Fibroblast of skin of scalp (primary cell): ENCODE results near the gene ADAM22.

Experiments used
- DNase-seq: peaks from one replicate; pipeline ENCODE4 v3.0.0-alpha.2; 2013

Gene ADAM22

GRCh38 chr7:88169717-88170320 lies 235.8 kb downstream of the ADAM22 start:
- DNase-seq = peak; percentile 22

- DNase-seq = no peak
Observed at GRCh38 chr7:88172842-88173241, 238.8 kb downstream of the ADAM22 start.

GRCh38 chr7:88176190-88176589 lies 242.1 kb downstream of the ADAM22 start:
- no peak for DNase-seq

- DNase-seq = no peak
Observed at GRCh38 chr7:88183051-88183450, 249.0 kb downstream of the ADAM22 start.

GRCh38 chr7:88184848-88185304 lies 250.8 kb downstream of the ADAM22 start:
- DNase-seq = peak; percentile 7

- DNase-seq = no peak
Observed at GRCh38 chr7:88185650-88186049, 251.6 kb downstream of the ADAM22 start.

GRCh38 chr7:88191911-88192310 lies 257.9 kb downstream of the ADAM22 start:
- DNase-seq = no peak

- no peak for DNase-seq
Observed at GRCh38 chr7:88200261-88200660, 266.2 kb downstream of the ADAM22 start.

- DNase-seq = no peak
Observed at GRCh38 chr7:88200789-88201188, 266.7 kb downstream of the ADAM22 start.

GRCh38 chr7:88201305-88201704 lies 267.3 kb downstream of the ADAM22 start:
- no peak for DNase-seq

GRCh38 chr7:88202278-88202677 lies 268.2 kb downstream of the ADAM22 start:
- DNase-seq = no peak

GRCh38 chr7:88202799-88203198 lies 268.7 kb downstream of the ADAM22 start:
- DNase-seq = no peak

GRCh38 chr7:88203401-88203800 lies 269.4 kb downstream of the ADAM22 start:
- DNase-seq = no peak

GRCh38 chr7:88204525-88205110 lies 270.6 kb downstream of the ADAM22 start:
- no peak for DNase-seq

- no peak for DNase-seq
Observed at GRCh38 chr7:88205179-88205578, 271.1 kb downstream of the ADAM22 start.

GRCh38 chr7:88206254-88206653 lies 272.2 kb downstream of the ADAM22 start:
- DNase-seq = no peak

GRCh38 chr7:88208521-88208920 lies 274.5 kb downstream of the ADAM22 start:
- DNase-seq = no peak

GRCh38 chr7:88212918-88213317 lies 278.9 kb downstream of the ADAM22 start:
- DNase-seq = no peak

- DNase-seq = no peak
Observed at GRCh38 chr7:88214456-88214855, 280.4 kb downstream of the ADAM22 start.

- DNase-seq = no peak
Observed at GRCh38 chr7:88215295-88215694, 281.2 kb downstream of the ADAM22 start.

- no peak for DNase-seq
Observed at GRCh38 chr7:88216276-88216675, 282.2 kb downstream of the ADAM22 start.

GRCh38 chr7:88217675-88218428 lies 283.8 kb downstream of the ADAM22 start:
- DNase-seq = no peak

- DNase-seq = no peak
Observed at GRCh38 chr7:88218429-88218745, 284.3 kb downstream of the ADAM22 start.
